Activated CD4-positive, alpha-beta T cell treated with anti-CD3 and anti-CD28 coated beads, Interleukin-2, Interleukin-4, amounts not matched to agents 100 ng/mL and 50 ng/mL, durations not matched to agents 16 hours and 8 hours (primary cell): Measurements from ENCODE around the gene ASRGL1.

ENCODE experiments used
- DNase-seq: peaks from one replicate; pipeline ENCODE4 v3.0.0-alpha.2; 2020; ENCODE audit warnings: low spot score

The ASRGL1 gene

GRCh38 chr11:62393061-62393611 lies 55.9 kb downstream of the ASRGL1 start:
- DNase-seq = peak; percentile 39

GRCh38 chr11:62393735-62394134 lies 56.5 kb downstream of the ASRGL1 start:
- DNase-seq = no peak

GRCh38 chr11:62394825-62395538 lies 57.7 kb downstream of the ASRGL1 start:
- DNase-seq = peak; percentile 80

GRCh38 chr11:62395885-62396551 lies 58.8 kb downstream of the ASRGL1 start:
- DNase-seq = no peak

DNA sequence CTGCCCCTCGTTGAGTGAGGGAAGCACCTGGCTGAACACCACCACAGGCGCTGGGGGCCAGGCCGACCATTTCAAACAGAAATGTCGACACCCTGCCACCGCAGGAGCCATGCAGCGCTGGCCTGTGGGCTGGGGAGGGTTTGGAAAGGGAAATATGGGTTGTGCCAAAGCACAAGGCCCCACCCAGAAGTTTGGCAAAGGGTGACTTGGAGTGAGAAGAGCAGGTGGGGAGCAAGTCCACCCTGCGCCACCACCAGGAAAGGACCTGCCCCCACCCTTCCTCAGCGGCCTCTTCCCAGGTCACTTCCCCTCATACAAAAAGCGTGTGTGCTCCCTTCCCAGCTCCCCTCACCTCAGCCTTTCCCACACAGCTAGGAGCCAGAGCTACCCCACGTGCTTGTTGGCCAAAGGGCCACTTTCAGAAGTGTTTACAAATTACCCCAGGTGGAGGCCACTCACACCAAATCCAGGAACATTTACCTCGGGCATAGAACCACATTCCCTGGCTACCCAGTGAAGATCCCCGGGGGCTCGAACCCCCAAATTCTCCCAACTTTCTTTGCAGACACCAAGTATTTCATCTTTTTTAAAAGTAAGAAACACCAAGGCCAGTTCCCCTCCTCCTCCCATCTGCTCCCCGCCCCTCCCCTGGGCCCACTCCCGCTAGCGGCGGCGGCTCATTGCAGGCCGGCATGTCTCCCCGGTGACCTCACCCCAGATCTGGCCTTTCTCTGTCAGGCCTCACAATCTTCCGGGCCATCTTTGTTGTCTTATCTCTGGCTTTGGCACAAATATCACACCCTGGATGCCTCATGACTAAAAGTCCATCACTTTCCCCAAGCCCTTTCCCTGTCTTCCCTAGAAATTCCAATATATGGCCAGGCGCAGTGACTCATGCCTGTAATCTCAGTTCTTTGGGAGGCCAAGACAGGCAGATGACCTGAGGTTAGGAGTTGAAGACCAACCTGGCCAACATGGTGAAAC lies 61.1 kb downstream of the ASRGL1 start:
- no peak for DNase-seq

GRCh38 chr11:62399172-62399877 lies 62.1 kb downstream of the ASRGL1 start:
- no peak for DNase-seq

DNA sequence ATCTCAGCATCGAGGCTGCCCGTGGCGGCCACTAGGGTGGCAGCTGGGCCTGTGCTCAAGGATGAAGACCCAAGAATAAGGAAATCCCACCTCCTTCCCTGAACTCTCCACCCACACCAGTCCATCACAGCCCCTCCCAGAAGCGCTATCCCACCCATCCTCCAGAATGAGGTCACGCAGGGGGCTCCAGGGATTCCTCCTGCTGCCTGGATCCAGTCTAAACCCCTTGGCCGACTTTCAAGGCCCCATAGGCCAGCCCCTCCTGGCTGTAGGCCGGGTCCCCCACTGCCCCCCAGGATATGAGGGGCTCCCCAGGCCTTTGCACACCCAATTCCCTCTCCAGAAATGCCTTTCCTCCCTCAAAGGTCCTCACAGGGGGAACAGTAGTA lies 62.6 kb downstream of the ASRGL1 start:
- no peak for DNase-seq

GRCh38 chr11:62400281-62400680 lies 63.0 kb downstream of the ASRGL1 start:
- no peak for DNase-seq

DNA sequence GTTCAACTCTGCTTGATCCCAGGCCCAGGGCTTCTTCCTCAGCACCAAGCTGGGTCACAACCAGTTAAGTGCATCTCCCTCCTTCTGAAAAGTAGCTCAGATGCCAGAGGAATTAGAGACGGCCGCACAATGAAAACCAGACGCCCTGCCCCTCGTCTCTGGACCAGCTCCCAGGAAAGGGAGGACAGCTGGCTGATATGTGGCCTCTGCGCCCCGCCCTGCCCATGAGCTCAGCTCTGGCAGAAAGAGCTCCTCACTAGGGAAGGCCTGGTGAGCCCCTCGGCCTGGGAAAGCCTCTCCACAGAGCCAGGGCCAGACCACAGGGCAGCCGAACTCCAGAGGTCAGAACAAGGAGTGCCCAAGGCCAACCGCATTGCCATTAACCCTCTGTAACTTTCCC lies 63.5 kb downstream of the ASRGL1 start:
- no peak for DNase-seq

DNA sequence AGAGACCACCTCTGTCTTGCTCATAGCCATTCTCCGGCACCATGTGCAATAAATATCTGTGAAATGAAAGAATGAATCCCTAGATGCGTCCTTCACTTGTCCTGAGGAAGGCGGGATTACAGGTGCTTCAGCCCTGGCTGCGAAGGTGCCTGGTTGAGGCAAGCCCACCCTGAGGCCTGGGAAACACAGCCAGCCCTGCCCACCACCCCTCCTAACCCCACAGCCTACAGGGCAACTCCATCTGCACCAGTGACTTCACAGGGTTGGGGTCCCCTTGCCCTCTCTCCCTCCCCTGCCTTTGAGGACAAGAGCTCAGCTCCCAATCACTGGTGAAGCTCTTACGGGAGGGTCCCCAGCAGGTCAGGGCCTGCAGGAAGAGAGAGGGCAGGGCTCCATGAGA lies 64.1 kb downstream of the ASRGL1 start:
- no peak for DNase-seq

DNA sequence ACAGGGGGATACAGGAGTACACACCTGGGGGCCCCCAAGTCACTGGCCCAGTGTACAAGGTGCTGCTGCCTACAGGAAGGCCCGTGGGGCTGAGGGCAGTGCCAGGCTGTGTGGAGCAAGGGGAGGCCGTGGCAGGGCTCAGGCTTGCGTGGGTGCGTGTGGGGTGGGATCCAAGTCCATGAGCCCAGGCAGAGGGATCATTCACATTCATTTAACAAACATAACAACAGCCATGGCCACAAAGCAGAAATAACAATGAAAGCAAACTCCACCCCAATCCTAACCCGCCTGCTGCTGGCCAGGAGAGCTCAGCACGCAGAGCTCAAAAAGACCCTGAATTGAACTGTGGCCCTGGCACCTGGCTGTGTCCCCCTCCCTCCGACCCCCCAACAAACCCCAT lies 64.6 kb downstream of the ASRGL1 start:
- no peak for DNase-seq

DNA sequence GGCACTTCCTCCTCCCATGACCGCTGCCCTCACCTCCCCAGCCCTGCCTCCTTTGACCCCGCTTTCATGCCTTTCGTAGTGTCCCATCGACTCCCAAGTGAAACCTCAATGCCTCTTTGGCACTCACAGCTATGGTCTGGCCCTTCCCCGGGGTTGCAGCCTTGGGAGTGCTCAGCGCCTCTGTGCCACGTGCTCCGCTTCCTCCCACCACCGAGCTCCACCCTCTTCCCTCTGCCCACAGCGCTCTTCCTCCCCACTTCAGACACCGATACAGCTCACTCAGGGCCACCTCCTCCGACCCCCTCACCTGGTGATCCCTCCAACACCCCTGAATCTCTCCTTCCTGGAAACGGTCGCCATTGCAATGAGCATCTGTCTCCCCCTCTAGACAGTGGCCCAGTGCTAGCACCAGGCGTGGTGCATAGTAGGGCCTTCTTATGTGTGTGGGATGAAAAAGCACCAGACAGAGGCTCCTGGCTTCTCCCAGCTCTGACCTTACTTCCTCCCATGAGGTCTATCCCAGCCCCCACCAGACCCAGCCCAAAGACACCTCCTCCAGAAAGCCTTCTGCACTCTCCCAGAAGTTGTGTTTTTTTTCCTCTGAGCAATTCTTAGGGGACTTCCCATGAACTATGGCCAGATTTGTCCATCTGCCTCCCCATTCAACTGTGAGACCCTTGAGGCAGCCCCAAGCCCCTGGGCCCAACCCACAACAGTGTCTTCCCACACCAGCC lies 65.1 kb downstream of the ASRGL1 start:
- DNase-seq = peak; percentile 44

DNA sequence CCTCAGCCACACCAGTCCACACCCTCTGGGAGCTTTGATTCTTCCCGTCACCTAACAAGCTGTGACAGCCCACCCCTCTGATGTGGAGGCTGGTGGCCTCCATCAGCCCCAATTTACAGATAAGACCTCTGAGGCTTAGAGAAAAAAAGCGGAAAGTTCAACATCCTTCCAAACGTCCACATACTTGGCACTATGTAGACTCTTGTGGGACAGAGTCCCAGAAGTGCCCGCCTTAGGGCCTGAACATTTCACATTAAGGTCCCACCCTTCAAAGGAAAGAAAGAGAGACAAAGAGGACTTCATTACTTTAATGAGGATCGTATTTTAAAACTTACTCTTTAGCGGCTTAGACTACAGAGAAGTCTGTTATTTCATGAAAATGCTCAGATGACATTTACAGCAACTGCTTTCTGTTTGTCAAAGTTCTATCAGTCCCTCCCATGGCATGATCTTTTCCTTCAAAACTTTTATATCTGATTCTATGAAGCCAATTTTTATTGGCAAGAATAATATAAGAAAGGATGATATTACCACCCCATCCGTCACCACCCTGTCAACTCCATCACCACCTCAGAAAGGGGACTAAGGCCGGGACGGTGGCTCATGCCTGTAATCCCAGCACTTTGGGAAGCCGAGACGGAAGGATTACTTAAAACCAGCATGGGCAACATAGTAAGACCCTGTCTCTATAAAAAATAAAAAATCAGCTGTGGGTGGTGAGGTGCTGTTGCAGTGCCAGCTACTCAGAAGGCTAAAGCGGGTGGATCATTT lies 65.9 kb downstream of the ASRGL1 start:
- no peak for DNase-seq

DNA sequence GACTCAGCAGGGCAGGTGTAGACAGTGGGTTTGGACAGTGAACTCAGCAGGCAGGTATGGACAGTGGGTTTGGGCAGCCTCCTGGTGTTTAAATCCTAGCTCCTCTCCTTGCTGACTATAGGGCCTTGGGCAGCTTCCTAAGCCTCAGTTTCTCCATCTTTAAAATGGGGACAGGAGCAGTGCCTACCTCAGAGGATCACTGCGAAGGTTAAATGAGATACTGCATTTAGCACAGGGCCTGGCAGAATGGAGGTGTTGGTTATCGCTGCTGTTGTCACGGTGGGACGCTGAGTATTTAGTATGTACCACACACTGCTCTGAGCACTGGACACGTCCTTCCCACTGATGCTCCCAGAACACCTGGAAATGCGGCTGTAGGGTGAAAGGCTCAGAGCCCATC lies 67.2 kb downstream of the ASRGL1 start:
- DNase-seq = no peak

DNA sequence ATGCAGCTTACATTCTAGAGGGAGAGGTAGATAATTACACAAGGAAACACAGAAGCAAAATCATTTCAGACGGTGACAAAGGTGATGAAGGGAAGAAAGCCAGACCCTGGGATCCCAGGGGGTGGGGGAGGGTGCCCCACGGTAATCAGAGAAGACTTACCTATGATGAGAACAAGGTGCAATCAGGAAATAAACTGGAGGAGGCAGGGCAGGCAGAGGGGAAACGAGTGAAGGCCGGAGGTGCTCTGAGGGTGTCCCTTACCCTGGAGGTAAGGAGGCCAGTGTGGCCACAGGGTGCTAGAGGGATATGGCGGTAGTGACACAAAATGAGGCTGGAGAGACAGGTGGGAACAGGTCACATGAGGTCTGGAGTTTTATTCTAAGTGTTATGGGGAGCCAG lies 67.7 kb downstream of the ASRGL1 start:
- DNase-seq = no peak

DNA sequence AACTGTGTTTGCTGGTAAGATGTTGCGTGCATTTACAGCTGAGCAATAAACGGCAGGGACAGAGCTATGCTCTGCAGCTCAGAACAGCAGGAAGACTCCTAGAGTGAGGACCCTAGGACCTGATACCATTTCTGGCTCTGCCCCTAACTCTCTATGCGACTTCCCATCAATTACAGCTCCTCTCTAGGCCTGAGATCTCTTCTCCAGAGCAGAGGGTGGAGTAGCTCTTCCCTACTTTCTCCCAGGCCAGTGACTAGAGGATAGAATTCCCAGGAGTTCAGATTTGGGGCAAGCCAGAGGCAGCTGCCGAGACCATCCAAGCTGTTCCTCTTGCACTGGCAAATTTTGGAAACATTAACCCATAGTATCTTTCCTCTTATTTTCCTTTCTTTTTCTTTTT lies 68.8 kb downstream of the ASRGL1 start:
- DNase-seq = no peak

GRCh38 chr11:62409831-62410230 lies 72.6 kb downstream of the ASRGL1 start:
- DNase-seq = no peak

DNA sequence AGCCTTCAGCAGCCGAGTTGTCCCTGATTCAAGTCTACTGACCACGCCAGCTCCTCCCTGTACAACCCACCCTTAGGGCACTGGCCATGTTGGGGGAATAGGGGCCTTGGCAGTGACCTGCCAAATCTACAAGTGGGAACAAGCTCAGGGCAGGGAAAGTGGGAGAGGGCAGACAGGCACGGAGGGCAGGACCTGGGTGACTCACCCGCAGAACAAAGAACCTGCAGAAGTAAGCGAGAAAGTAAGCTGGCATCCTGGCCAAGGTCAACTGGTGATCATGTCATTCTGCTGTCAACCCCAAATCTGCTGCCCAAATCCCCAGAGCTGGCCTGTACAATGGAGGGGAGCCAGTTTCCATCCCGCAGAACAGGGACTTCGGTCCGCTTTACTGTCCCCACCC lies 73.7 kb downstream of the ASRGL1 start:
- no peak for DNase-seq

DNA sequence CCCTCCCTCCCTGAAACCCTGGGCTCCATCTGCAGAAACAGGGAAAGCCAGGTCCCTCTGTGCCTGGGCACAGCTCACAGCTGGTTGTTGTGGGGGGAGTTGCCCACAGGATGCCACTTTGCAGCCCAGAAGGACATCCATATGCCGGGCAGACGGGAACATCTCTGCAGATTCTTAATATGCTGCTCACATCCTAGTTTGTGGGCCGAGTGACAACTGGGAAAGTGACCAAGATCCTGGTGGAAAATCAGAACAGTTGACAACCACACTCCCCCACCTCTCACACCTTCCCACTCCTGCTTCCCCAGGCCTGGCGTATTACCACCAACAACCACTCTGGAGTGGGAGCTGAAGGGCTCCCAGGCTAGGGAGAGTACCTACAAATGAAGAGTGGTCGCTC lies 74.3 kb downstream of the ASRGL1 start:
- DNase-seq = no peak

- DNase-seq = no peak
Measured at GRCh38 chr11:62413060-62413696, 75.9 kb downstream of the ASRGL1 start.
